Thymus (tissue), 11 donors: ENCODE data around the gene FAM219A. TPM values are rescaled to one million over a fixed set of nuclear protein-coding genes. Genes with fewer than 3 reads are reported as not detected.

Experiments used
- DNase-seq, 9 donors: peaks; one replicate each; pipeline ENCODE4 v3.0.0-alpha.2; 2013; ENCODE audit warnings: low spot score in 9 of 9, low read depth in 6 of 9, missing footprints in 1 of 9
- H3K27ac ChIP-seq, 2 donors: one replicate each; pipeline ENCODE4 v1.5.1; 2013; ENCODE audit warnings: control low read depth in 1 of 2, low read depth in 1 of 2, low read length in 1 of 2, mild to moderate bottlenecking in 1 of 2, moderate library complexity in 1 of 2
- H3K27me3 ChIP-seq, 2 donors: one replicate each; pipeline ENCODE4 v1.5.1; 2013; ENCODE audit warnings: low read length in 1 of 2; ENCODE audit not compliant: control insufficient read depth in 2 of 2, insufficient read depth in 1 of 2
- H3K36me3 ChIP-seq, 2 donors: one replicate each; pipeline ENCODE4 v1.5.1; 2013; ENCODE audit warnings: low read length in 1 of 2, mild to moderate bottlenecking in 1 of 2, moderate library complexity in 1 of 2; ENCODE audit not compliant: control insufficient read depth in 2 of 2, insufficient read depth in 2 of 2
- H3K4me1 ChIP-seq, 2 donors: one replicate each; pipeline ENCODE4 v1.5.1; 2013; ENCODE audit warnings: low read length in 2 of 2; ENCODE audit not compliant: control insufficient read depth in 2 of 2, insufficient read depth in 2 of 2
- H3K4me3 ChIP-seq, 2 donors: one replicate each; pipeline ENCODE4 v1.5.1; 2013; ENCODE audit warnings: low read length in 2 of 2, control low read depth in 1 of 2, mild to moderate bottlenecking in 1 of 2
- H3K9me3 ChIP-seq, 2 donors: one replicate each; pipeline ENCODE4 v1.5.1; 2013; ENCODE audit warnings: low read length in 1 of 2, mild to moderate bottlenecking in 1 of 2; ENCODE audit not compliant: control insufficient read depth in 2 of 2, insufficient read depth in 1 of 2
- WGBS: extraction: QIAGEN DNeasy Blood & Tissue Kit; methylation state at CpG from one replicate; pipeline ENCODE4 v1.1.7; 2013; 5-methylcytosine and 5-hydroxymethylcytosine counted together
- polyA plus RNA-seq: library from polyadenylated mRNA; stranded (reverse); fragments of 200-250 nt; gene quantifications from one replicate; pipeline ENCODE4 v1.2.3, GENCODE V29; 2013
- total RNA-seq: library from RNA; stranded (reverse); fragments of 120-200 nt; gene quantifications from one replicate; pipeline ENCODE4 v1.2.4, GENCODE V29; 2013
- donor health status: healthy.

Gene FAM219A
- total and polyA plus RNA-seq, 2 donors, result 3.1 to 9.7 TPM

DNA sequence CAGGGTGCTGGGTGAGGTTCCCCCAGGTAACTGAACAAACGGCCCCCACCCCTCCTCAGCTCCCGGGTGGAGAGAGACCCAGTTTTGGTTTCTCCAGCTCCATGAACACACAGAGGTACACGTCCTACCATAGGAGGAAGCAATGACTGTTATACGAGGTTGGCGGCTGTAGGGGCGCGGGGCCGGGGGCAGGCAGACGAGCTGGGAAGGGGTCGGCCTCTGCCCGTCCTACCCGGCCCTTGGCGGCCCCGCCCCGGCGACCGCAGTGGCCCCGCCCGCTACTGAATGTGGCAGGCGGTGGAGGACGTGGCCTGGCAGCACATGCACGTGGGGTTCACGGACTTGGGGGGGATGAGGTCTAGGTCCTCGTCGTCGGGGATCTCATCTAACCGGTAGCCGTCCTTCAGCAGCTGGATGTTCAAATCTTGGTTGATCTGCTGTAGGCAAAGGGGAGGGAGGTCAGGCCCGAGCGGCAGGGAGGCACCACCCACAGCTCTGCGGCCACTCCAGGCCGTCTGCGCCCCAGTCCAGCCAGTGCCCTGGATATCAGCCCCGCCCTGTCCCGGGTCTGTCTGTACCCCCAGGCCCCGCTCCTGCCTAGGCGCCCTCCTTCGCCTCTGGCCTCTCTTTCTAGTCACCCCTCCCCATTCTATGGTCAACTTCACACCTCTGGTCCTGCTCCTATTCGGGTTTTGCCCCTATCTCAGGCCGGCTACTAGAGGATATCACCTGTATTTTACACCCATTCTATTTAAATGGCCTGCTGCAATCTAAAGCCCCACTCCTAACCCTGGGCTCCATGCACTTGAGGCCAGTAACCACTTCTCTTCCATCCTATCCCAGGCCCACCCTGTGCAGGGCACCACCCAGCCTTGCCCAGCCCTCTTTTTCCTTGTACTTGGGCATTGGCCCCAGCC is 57.4 kb downstream of the FAM219A start:
- no peak overlapping the region for H3K27ac ChIP-seq
- no peaks in the 10 kb centered on the region for H3K9me3 ChIP-seq
- peaks cover 7 to 25% of the 10 kb centered on the region in 2 donors for H3K36me3 ChIP-seq
- no peak for DNase-seq
- WGBS, result 96% methylated on average over 40 of the region's 40 CpGs
- no peaks in the 10 kb centered on the region for H3K4me1 ChIP-seq
- H3K27me3 ChIP-seq, result no peaks in the 10 kb centered on the region
- no peak overlapping the region for H3K4me3 ChIP-seq

DNA sequence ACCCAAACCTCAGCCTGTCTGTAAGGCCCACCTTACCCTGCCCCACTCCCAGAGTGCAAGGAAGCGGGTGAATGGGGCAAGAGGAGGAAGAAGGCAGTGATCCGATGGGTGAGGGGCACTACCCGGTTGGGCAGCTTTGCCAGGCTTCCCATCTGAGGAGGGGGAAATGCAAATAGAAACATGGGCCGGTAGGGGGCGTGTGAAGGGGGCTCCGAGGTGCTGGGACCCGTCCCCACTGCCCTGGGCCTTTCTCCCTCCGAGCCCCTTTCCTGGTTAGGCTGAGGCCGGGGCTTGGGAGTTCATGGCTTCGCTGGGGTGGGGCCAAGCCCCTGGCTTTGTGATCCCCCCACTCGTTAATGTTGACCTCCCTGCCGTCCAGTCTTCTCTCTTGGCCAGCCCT is 58.1 kb downstream of the FAM219A start:
- 91% methylated on average over 12 of the region's 12 CpGs for WGBS
- no peak overlapping the region for H3K4me3 ChIP-seq
- peaks cover 7 to 25% of the 10 kb centered on the region in 2 donors for H3K36me3 ChIP-seq
- no peaks in the 10 kb centered on the region for H3K9me3 ChIP-seq
- no peak for DNase-seq
- no peaks in the 10 kb centered on the region for H3K4me1 ChIP-seq
- no peak overlapping the region for H3K27ac ChIP-seq
- H3K27me3 ChIP-seq, result no peaks in the 10 kb centered on the region

DNA sequence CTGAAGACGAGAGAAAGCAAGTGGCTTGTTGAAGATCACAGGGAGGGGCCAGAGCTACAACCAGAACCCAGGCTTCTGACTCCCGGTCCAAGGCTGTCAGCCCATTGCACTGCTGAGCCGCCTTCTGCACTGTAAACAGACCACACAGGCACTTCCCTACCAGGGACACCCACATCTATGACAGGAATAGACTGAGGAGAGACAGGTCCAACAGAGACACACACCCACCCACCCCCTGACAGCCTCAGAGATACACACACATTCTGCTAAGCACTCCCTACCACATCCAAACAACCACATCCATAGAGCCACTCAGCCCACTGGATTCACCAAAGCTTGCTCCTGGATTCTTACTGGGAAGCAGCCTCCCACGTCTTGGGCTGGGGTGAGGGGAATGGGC is 58.6 kb downstream of the FAM219A start:
- Histone ChIP-seq H3K4me3 (no peak overlapping the region), H3K27ac (no peak overlapping the region), H3K27me3 (no peaks in the 10 kb centered on the region), H3K36me3 (peaks cover 7 to 25% of the 10 kb centered on the region in 2 donors), H3K9me3 (no peaks in the 10 kb centered on the region), H3K4me1 (no peaks in the 10 kb centered on the region)
- WGBS, result 97% methylated on average over 4 of the region's 4 CpGs
- no peak for DNase-seq

- Histone ChIP-seq H3K27me3 (no peaks in the 10 kb centered on the region), H3K4me3 (no peak overlapping the region), H3K27ac (no peak overlapping the region), H3K9me3 (no peaks in the 10 kb centered on the region), H3K36me3 (peaks cover 7 to 25% of the 10 kb centered on the region in 2 donors), H3K4me1 (no peaks in the 10 kb centered on the region)
- no peak for DNase-seq
- 100% methylated on average over 1 of the region's 1 CpG for WGBS
These were observed 59.5 kb downstream of the FAM219A start for GRCh38 chr9:34398875-34399274.

DNA sequence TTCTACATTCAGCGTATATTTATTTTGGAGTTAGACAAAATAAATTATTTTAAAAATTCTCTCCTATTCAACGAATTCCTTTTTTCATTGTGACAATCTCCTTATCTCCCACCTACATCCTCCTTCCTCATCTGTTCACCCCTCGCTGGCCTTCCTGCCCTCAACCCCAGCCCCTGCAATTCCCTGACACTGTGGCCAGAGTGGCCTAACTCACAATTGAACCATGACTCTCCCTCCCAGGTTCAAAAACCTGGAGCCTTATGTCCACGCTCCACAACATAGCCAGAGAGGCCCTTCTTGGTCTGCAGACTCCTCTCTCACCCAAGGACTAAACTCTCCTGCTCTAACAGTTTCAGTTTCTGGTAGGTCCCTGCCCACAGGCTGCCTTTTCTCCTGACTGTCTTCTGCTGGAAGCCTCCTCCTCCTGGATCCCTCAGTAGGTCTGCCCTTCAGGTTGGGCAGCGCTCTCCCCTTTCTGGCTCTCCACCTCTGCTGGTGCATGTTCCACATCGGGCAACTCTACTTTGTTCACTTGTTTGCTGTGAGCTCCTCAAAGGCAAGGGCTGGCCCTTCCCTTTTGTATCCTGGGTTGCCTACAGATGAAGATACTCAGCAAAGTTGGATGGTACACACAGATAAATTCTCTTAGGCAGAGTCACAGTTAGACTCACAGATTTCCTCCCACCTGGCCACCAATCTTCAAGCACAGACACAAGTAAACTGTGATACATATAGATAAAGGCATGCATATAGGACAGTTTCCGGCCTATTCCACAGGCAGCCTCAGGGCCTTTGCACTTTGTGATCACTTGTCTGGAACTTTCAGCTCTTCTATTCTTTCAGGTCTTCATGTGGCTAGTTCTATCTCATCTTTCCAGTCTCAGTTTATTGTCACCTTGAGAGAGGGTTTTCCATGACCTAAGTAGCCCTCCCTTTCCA is 61.8 kb downstream of the FAM219A start:
- Histone ChIP-seq H3K36me3 (peaks cover 3 to 12% of the 10 kb centered on the region in 2 donors), H3K9me3 (no peaks in the 10 kb centered on the region), H3K4me1 (no peaks in the 10 kb centered on the region), H3K27ac (no peak overlapping the region), H3K4me3 (no peak overlapping the region), H3K27me3 (peaks cover 0 to 6% of the 10 kb centered on the region in 2 donors)
- DNase-seq, result no peak
- 79% methylated on average over 7 of the region's 7 CpGs for WGBS

- DNase-seq, result no peak
- Histone ChIP-seq H3K36me3 (no peaks in the 10 kb centered on the region), H3K4me3 (no peak overlapping the region), H3K27ac (no peak overlapping the region), H3K4me1 (no peaks in the 10 kb centered on the region), H3K27me3 (peaks cover 0 to 8% of the 10 kb centered on the region in 2 donors), H3K9me3 (no peaks in the 10 kb centered on the region)
- WGBS, result 68% methylated on average over 1 of the region's 1 CpG
These were observed 65.9 kb downstream of the FAM219A start for GRCh38 chr9:34392511-34392910.

DNA sequence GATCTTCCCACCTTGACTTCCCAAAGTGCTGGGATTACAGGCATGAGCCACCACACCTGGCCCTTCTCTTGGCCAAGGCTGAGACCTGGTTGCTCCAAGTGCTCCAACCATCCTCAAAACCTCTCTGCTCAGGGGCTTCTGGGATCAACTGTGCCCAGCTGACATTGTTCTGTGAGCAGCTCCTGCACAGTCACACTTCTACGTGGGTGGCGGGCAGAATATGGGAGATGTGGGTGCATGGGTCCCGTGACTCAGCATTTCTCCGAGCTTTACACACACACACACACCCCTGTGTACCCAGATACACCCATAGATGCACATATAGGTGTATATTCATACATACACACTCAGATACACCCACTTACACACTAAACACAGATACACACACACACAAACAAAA is 71.1 kb downstream of the FAM219A start:
- WGBS, result 85% methylated on average over 4 of the region's 4 CpGs
- no peak for DNase-seq
- H3K27me3 ChIP-seq, result peaks cover 0 to 27% of the 10 kb centered on the region in 2 donors
- H3K4me3 ChIP-seq, result no peak overlapping the region
- no peaks in the 10 kb centered on the region for H3K36me3 ChIP-seq
- no peaks in the 10 kb centered on the region for H3K4me1 ChIP-seq
- no peaks in the 10 kb centered on the region for H3K9me3 ChIP-seq
- no peak overlapping the region for H3K27ac ChIP-seq

DNA sequence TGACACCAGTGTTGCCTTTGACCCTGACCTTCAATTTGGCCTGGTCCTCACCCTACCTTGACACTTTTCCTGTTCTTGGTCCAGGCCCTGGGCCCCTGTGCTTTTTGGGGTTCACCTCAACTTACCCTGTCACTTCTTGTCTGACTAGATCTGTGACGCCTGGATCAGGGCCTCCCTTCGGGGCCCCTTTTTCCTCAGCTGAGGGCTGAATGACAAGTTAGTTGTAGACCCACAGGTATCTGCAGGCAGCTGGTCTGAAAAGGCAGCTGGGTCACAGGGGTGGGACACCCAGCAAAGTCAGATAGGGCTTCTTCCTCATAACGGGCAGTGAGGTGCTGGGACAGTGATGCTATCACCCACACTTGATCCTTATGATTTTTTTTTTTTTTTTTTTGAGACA is 71.7 kb downstream of the FAM219A start:
- 94% methylated on average over 3 of the region's 3 CpGs for whole genome bisulfite sequencing
- DNase-seq, result no peak
- no peaks in the 10 kb centered on the region for H3K36me3 ChIP-seq
- H3K27me3 ChIP-seq, result peaks cover 3 to 29% of the 10 kb centered on the region in 2 donors
- no peak overlapping the region for H3K27ac ChIP-seq
- H3K9me3 ChIP-seq, result no peaks in the 10 kb centered on the region
- H3K4me3 ChIP-seq, result no peak overlapping the region
- H3K4me1 ChIP-seq, result no peaks in the 10 kb centered on the region
